K562 (cell line): ENCODE data around the gene SLC30A9. TPM values are rescaled to one million over a fixed set of nuclear protein-coding genes. Genes with fewer than 3 reads are reported as not detected.

ENCODE experiments used
- LARP7 ChIP-seq: fragments of 450-650 bp; IDR thresholded peaks from 2 replicates; pipeline ENCODE4 v1.6.1; 2016
- MXI1 ChIP-seq: IDR thresholded peaks from 2 replicates; pipeline ENCODE4 v1.6.1; 2011; ENCODE audit warnings: low read depth, mild to moderate bottlenecking, improper control_type of control experiment, low read length
- SAFB ChIP-seq: fragments of 200-400 bp; formaldehyde crosslinking; IDR thresholded peaks from 2 replicates; pipeline ENCODE4 v1.6.1; 2017; ENCODE audit warnings: low read depth, low read length, borderline replicate concordance
- ZBTB11 ChIP-seq, 3 experiments: fragments of 200-800 bp in 1 of 3; fragments of 250-450 bp in 1 of 3; fragments of 450-650 bp in 1 of 3; sonication (Bioruptor Pico) in 1 of 3; sonication (Bioruptor generic) in 1 of 3; formaldehyde crosslinking in 1 of 3; IDR thresholded peaks; 2 replicates each; pipeline versions ENCODE4 v1.6.1 to v1.8.0; 2016 to 2022; ENCODE audit warnings: mild to moderate bottlenecking in 2 of 3, missing genetic modification characterization in 2 of 3, missing compliant biosample characterization in 1 of 3, moderate library complexity in 1 of 3
- ZBTB33 ChIP-seq: sonication (generic); formaldehyde crosslinking; IDR thresholded peaks from 2 replicates; pipeline ENCODE4 v1.8.1; 2023; ENCODE audit warnings: mild to moderate bottlenecking, missing genetic modification reagents
- ZNF143 ChIP-seq: sonication (generic); formaldehyde crosslinking; IDR thresholded peaks from 2 replicates; pipeline ENCODE4 v1.9.0; 2022; ENCODE audit warnings: mild to moderate bottlenecking, missing genetic modification reagents
- ZNF184 ChIP-seq: sonication (generic); formaldehyde crosslinking; IDR thresholded peaks from 2 replicates; pipeline ENCODE4 v1.5.0; 2020; ENCODE audit warnings: missing genetic modification reagents
- ZNF583 ChIP-seq: fragments of 250-450 bp; sonication (Bioruptor Pico); IDR thresholded peaks from 2 replicates; pipeline ENCODE4 v1.4.0; 2020
- polyA plus RNA-seq, 8 experiments: library from polyadenylated mRNA; depleted of rRNA in 4 of 8; stranded (reverse) in 5 of 8; unstranded in 3 of 8; fragments of >200 nt; fragmentation: Nextera tagmentation in 2 of 8; fragmentation: Illumina TruSeq in 1 of 8; extraction: Ambion mirVana in 2 of 8; extraction: Trizol in 1 of 8; gene quantifications; 2 replicates each; pipeline versions ENCODE4 v1.2.1 to v1.2.3, GENCODE V29; 2011 to 2014; ENCODE audit warnings: inconsistent platforms in 1 of 8, missing spikeins in 1 of 8
- total RNA-seq, 7 experiments: library from RNA; depleted of rRNA in 6 of 7; stranded (reverse); fragments of >200 nt in 6 of 7; fragmentation: Illumina TruSeq in 2 of 7; extraction: Trizol in 2 of 7; gene quantifications; 2 replicates each; pipeline versions ENCODE4 v1.2.1 to v1.2.3, GENCODE V29; 2011 to 2021; ENCODE audit warnings: low replicate concordance in 1 of 7

Gene SLC30A9
- total and polyA plus RNA-seq, 9 of the 15 experiments (the other 6 are each of a cell fraction or from before 2014, with no cell fraction given), result 14.7 to 73.5 (median 51.6) TPM

GRCh38 chr4:42083816-42084215 is 93.5 kb downstream of the SLC30A9 start (continued):
- TF ChIP-seq ZBTB11 (CRISPR knock-in tag; IDR thresholded peaks at IDR 0.05), result no peak
- no peak for TF ChIP-seq SAFB
- no peak for TF ChIP-seq ZNF184 (CRISPR knock-in tag)
- no peak for TF ChIP-seq LARP7
- no peak for TF ChIP-seq ZBTB33 (CRISPR knock-in tag)
- TF ChIP-seq ZNF143 (CRISPR knock-in tag), result no peak
- TF ChIP-seq MXI1, result no peak
- TF ChIP-seq ZNF583 (CRISPR knock-in tag), result no peak
- TF ChIP-seq, all 486 proteins: peak for 0
